Breast epithelium (tissue), 3 donors: ENCODE results near the gene ITM2C.

Source experiments
- POLR2A ChIP-seq: fragments of 450-650 bp; IDR thresholded peaks from one replicate; pipeline ENCODE4 v1.6.1; 2016; ENCODE audit warnings: antibody characterized with exemption, mild to moderate bottlenecking, moderate library complexity
- POLR2AphosphoS5 ChIP-seq, 3 donors: sonication (generic); formaldehyde crosslinking; IDR thresholded peaks; one replicate each; pipeline ENCODE4 v1.6.1; 2017; ENCODE audit warnings: antibody characterized with exemption in 3 of 3
- TF ChIP-seq, protein P1 (sequence below), 3 donors: fragments of 450-650 bp; IDR thresholded peaks; one replicate each; pipeline ENCODE4 v1.5.1; 2016 to 2017; ENCODE audit warnings: antibody characterized with exemption in 3 of 3, mild to moderate bottlenecking in 3 of 3, moderate library complexity in 3 of 3

DNA sequence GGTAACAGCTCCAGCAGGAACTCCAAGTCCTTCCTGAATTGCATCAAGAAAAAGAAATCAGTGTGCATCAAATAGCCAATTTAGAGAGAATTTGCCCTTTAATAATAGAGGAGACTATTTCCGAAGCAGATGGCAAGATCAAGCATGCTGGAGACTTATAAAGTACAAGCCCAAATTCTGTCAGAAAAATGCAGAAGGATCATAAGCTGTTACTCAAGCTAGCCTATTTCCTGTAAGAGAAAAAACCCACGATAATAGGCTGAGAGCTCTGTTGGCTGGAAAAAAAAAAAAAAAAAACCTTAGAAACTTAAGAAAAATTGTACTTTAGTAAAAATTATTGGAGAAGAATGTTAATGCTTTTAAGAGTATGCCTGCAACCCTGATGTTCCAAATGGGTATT, 24.4 kb upstream of the ITM2C start:
- TF ChIP-seq, protein P1, sequence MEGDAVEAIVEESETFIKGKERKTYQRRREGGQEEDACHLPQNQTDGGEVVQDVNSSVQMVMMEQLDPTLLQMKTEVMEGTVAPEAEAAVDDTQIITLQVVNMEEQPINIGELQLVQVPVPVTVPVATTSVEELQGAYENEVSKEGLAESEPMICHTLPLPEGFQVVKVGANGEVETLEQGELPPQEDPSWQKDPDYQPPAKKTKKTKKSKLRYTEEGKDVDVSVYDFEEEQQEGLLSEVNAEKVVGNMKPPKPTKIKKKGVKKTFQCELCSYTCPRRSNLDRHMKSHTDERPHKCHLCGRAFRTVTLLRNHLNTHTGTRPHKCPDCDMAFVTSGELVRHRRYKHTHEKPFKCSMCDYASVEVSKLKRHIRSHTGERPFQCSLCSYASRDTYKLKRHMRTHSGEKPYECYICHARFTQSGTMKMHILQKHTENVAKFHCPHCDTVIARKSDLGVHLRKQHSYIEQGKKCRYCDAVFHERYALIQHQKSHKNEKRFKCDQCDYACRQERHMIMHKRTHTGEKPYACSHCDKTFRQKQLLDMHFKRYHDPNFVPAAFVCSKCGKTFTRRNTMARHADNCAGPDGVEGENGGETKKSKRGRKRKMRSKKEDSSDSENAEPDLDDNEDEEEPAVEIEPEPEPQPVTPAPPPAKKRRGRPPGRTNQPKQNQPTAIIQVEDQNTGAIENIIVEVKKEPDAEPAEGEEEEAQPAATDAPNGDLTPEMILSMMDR (IDR thresholded peaks at IDR 0.05): no peak
- TF ChIP-seq POLR2AphosphoS5 (IDR thresholded peaks at IDR 0.05): no peak
- TF ChIP-seq POLR2A: no peak
